ENCODE data around the gene ETV7. TPM values are rescaled to one million over a fixed set of nuclear protein-coding genes. Genes with fewer than 3 reads are reported as not detected.

Gene ETV7
- total and polyA plus RNA-seq, 2 of the 13 experiments (the other 11 are each of a cell fraction or from before 2014, with no cell fraction given): not detected

GRCh38 chr6:36436466-36436865, 49.0 kb upstream of the ETV7 start:
- Histone ChIP-seq H3K9ac (ENCODE audit: insufficient read depth, low read depth, low read length) (no peak overlapping the region), H3K9me3 (ENCODE audit: low read length) (no peaks in the 10 kb centered on the region), H3K4me1 (ENCODE audit: insufficient read depth, low read length) (peaks cover 34% of the 10 kb centered on the region), H3K4me2 (ENCODE audit: low read depth, low read length) (no peak overlapping the region), H2AFZ (ENCODE audit: low read length) (no peak overlapping the region), H3K36me3 (replicated peaks in 1 of 2; ENCODE audit: control insufficient read depth in 1 of 2, insufficient read depth in 2 of 2, low read length in 2 of 2) (no peaks in the 10 kb centered on the region), H3K27ac (ENCODE audit: extremely low read length, insufficient read depth, low read length) (no peak overlapping the region), H3K27me3 (ENCODE audit: control insufficient read depth in 1 of 2, insufficient read depth in 2 of 2, low read length in 2 of 2) (peaks cover 0 to 5% of the 10 kb centered on the region in 2 experiments; a peak in 1 of 5 replicates), H3K4me3 (replicated peaks in 1 of 3; ENCODE audit: insufficient read depth in 1 of 3, low read depth in 2 of 3, low read length in 3 of 3) (no peak overlapping the region), H4K20me1 (ENCODE audit: insufficient read depth, low read length) (no peaks in the 10 kb centered on the region), H3K79me2 (ENCODE audit: insufficient read depth, low read length) (no peaks in the 10 kb centered on the region)
- ATAC-seq (no peak), FAIRE-seq (no peak), DNase-seq (ENCODE audit: low spot score) (no peak)
- BruUV-seq (replicated peaks): no TSS peak
- TF ChIP-seq ZNF337 (CRISPR knock-in tag; IDR thresholded peaks at IDR 0.05; ENCODE audit: borderline replicate concordance, low read depth): no peak
- TF ChIP-seq SKIL (CRISPR knock-in tag; IDR thresholded peaks at IDR 0.05; ENCODE audit: borderline replicate concordance): no peak
- TF ChIP-seq ZBTB14 (CRISPR knock-in tag; IDR thresholded peaks at IDR 0.05): no peak
- TF ChIP-seq TEF (CRISPR knock-in tag; IDR thresholded peaks at IDR 0.05): no peak
- TF ChIP-seq ZBTB4 (CRISPR knock-in tag; IDR thresholded peaks at IDR 0.05; ENCODE audit: borderline replicate concordance): no peak
- no peak for TF ChIP-seq ZNF207 (IDR thresholded peaks at IDR 0.05; ENCODE audit: borderline replicate concordance)
- TF ChIP-seq ELF3 (CRISPR knock-in tag; IDR thresholded peaks at IDR 0.05): no peak
- ChIA-PET CTCF (ENCODE audit: low intra/inter-chr PET ratio, low total read pairs) (no interaction called here), POLR2A (no interaction called here)
- in situ Hi-C loops (cut with HindIII; ENCODE audit: extremely low pct_ligation_motif_present, low pct_unique_long_range_greater_than_20kb) (no loop called here), intact Hi-C loops (cut with micrococcal nuclease; ENCODE audit: unreplicated experiment) (no loop called here)
- 6% methylated on average over 1 of the region's 1 CpG for WGBS (ENCODE audit: low lambda C conversion rate)
